ENCODE measurements around the gene KCTD6.

GRCh38 chr3:58536501-58537411 is 44.9 kb downstream of the KCTD6 start, which contains the start of gene ACOX2:
- TF ChIP-seq POLR2AphosphoS5 (IDR thresholded peaks at IDR 0.05; ENCODE audit: low read depth, low read length) (no peak), CEBPB (IDR thresholded peaks at IDR 0.05; ENCODE audit: low read depth) (no peak)
